NB4 (cell line): ENCODE measurements around the gene ZNF77.

ENCODE experiments used
- MYC ChIP-seq: IDR thresholded peaks from 2 replicates; pipeline ENCODE4 v1.6.1; 2011; ENCODE audit warnings: low read depth, low read length
- POLR2A ChIP-seq: IDR thresholded peaks from 2 replicates; pipeline ENCODE4 v1.6.1; 2011; ENCODE audit warnings: mild to moderate bottlenecking; ENCODE audit not compliant: insufficient read length; ENCODE audit errors: extremely low read depth
- TF ChIP-seq, protein P1 (sequence below): IDR thresholded peaks from one replicate; pipeline ENCODE4 v1.5.1; 2012; ENCODE audit warnings: low read depth, low read length

DNA sequence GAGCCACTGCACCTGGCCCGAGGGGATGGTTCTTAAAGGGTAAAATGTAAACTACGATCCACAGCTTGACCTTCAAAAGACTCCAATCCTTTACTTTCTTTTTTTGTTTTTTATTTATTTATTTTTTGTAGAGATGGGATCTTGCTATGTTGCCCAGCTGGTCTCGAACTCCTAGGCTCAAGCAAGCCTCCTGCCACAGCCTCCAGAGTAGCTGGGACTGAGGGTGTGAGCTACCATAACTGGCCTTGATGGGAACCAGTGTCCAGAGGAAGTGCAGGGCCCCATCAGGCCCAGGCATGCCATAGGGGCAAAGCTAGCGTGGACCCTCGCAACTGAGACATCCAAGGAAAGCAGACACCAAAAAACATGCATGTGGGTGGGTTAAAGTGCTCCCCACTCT, 18.4 kb upstream of the ZNF77 start:
- TF ChIP-seq, protein P1, sequence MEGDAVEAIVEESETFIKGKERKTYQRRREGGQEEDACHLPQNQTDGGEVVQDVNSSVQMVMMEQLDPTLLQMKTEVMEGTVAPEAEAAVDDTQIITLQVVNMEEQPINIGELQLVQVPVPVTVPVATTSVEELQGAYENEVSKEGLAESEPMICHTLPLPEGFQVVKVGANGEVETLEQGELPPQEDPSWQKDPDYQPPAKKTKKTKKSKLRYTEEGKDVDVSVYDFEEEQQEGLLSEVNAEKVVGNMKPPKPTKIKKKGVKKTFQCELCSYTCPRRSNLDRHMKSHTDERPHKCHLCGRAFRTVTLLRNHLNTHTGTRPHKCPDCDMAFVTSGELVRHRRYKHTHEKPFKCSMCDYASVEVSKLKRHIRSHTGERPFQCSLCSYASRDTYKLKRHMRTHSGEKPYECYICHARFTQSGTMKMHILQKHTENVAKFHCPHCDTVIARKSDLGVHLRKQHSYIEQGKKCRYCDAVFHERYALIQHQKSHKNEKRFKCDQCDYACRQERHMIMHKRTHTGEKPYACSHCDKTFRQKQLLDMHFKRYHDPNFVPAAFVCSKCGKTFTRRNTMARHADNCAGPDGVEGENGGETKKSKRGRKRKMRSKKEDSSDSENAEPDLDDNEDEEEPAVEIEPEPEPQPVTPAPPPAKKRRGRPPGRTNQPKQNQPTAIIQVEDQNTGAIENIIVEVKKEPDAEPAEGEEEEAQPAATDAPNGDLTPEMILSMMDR: no peak
- TF ChIP-seq POLR2A (no peak), MYC (no peak)
